Measurements from ENCODE around the gene SP8. TPM values are rescaled to one million over a fixed set of nuclear protein-coding genes. Genes with fewer than 3 reads are reported as not detected.

SP8 gene
- total RNA-seq, 1 experiment from 2014 or later, result 63.6 TPM

- ChIA-PET CTCF (no interaction called here), POLR2A (no interaction called here)
- peaks cover 56% of the 10 kb centered on the region for H3K4me1 Mint-ChIP-seq
- ATAC-seq (peak; percentile 3; the same call in 1 of the 2 replicates), DNase-seq (ENCODE audit: low spot score) (no peak)
- H3K4me3 Mint-ChIP-seq, result peak overlapping the region; percentile 57
- no peaks in the 10 kb centered on the region for H3K9me3 Mint-ChIP-seq
- TF ChIP-seq NFYB (CRISPR knock-in tag; conservative IDR thresholded peaks at IDR 0.05; ENCODE audit: low read depth) (no peak), TEAD1 (CRISPR knock-in tag; IDR thresholded peaks at IDR 0.05) (peak; percentile 50; the same call in 1 of the 2 replicates), ZNF263 (CRISPR knock-in tag; IDR thresholded peaks at IDR 0.05; ENCODE audit: low read depth) (no peak), E2F5 (CRISPR knock-in tag; IDR thresholded peaks at IDR 0.05) (no peak), NFE2L1 (CRISPR knock-in tag; IDR thresholded peaks at IDR 0.05) (no peak), ZNF532 (CRISPR knock-in tag; IDR thresholded peaks at IDR 0.05; ENCODE audit: borderline replicate concordance) (no peak), ZNF423 (CRISPR knock-in tag; IDR thresholded peaks at IDR 0.05) (peak; percentile 17; the same call in 1 of the 2 replicates), MXD4 (CRISPR knock-in tag; IDR thresholded peaks at IDR 0.05; ENCODE audit: borderline replicate concordance) (no peak), AR (CRISPR knock-in tag; IDR thresholded peaks at IDR 0.05) (no peak)
- peaks cover 7% of the 10 kb centered on the region for H3K27me3 Mint-ChIP-seq (ENCODE audit: low read depth)
- H3K27ac Mint-ChIP-seq, result peak overlapping the region; percentile 93
- H3K36me3 Mint-ChIP-seq, result no peaks in the 10 kb centered on the region
Observed at GRCh38 chr7:20799566-20800366, 13.1 kb upstream of the SP8 start.

GRCh38 chr7:20798694-20799121 is 12.0 kb upstream of the SP8 start:
- H3K27me3 Mint-ChIP-seq (ENCODE audit: low read depth), result peaks cover 18% of the 10 kb centered on the region
- TF ChIP-seq CREM (CRISPR knock-in tag; IDR thresholded peaks at IDR 0.05) (no peak), ZNF671 (CRISPR knock-in tag; IDR thresholded peaks at IDR 0.05) (no peak), ZSCAN18 (CRISPR knock-in tag; IDR thresholded peaks at IDR 0.05) (no peak), USF2 (CRISPR knock-in tag; IDR thresholded peaks at IDR 0.05) (no peak), ZNF138 (CRISPR knock-in tag; conservative IDR thresholded peaks at IDR 0.05) (no peak), ATF1 (CRISPR knock-in tag; IDR thresholded peaks at IDR 0.05) (no peak), PRRX2 (CRISPR knock-in tag; IDR thresholded peaks at IDR 0.05) (no peak), MAX (CRISPR knock-in tag; IDR thresholded peaks at IDR 0.05) (no peak), HMGA2 (CRISPR knock-in tag; IDR thresholded peaks at IDR 0.05) (no peak), PRDM15 (CRISPR knock-in tag; IDR thresholded peaks at IDR 0.05) (no peak)

More at GRCh38 chr7:20798694-20799121, 12.0 kb upstream of the SP8 start:
- H3K27ac Mint-ChIP-seq, result peak overlapping the region; percentile 93
- no peaks in the 10 kb centered on the region for H3K9me3 Mint-ChIP-seq
- H3K36me3 Mint-ChIP-seq, result no peaks in the 10 kb centered on the region
- POLR2A ChIA-PET, result no interaction called here
- peak; percentile 38 for ATAC-seq
- peak overlapping the region; percentile 77 for H3K4me3 Mint-ChIP-seq
- peak; percentile 58 for DNase-seq (ENCODE audit: low spot score)
- CTCF ChIA-PET, result no interaction called here
- H3K4me1 Mint-ChIP-seq, result peaks cover 60% of the 10 kb centered on the region

Measured in WTC11 (cell line).